SU-DHL-6 (cell line): ENCODE data around the gene IGF2BP2.

Experiments
- H2AFZ ChIP-seq: fragments of 200-600 bp; sonication (generic); 2 replicates; pipeline ENCODE4 v1.6.1; 2014; ENCODE audit warnings: low read depth, mild to moderate bottlenecking, moderate library complexity, mixed read lengths, antibody characterized with exemption, low read length; ENCODE audit not compliant: severe bottlenecking
- H3F3A ChIP-seq: fragments of 200-600 bp; shearing (Covaris generic); 2 replicates; pipeline ENCODE4 v1.6.0; 2016; ENCODE audit warnings: antibody characterized with exemption, mild to moderate bottlenecking; ENCODE audit not compliant: insufficient read depth
- H3K27ac ChIP-seq: fragments of 200-600 bp; sonication (generic); 2 replicates; pipeline ENCODE4 v1.5.1; 2016; ENCODE audit warnings: low read depth, mild to moderate bottlenecking, low read length, moderate library complexity, mixed read lengths
- H3K27me3 ChIP-seq: fragments of 200-600 bp; sonication (generic), shearing (Covaris generic); 2 replicates; pipeline ENCODE4 v1.6.0; 2014; ENCODE audit warnings: mild to moderate bottlenecking, low read length
- H3K36me3 ChIP-seq: fragments of 200-600 bp; sonication (generic); 2 replicates; pipeline ENCODE4 v1.6.1; 2014; ENCODE audit warnings: mild to moderate bottlenecking, low read length, mixed read lengths
- H3K4me2 ChIP-seq: fragments of 300-600, 200-600 bp; shearing (Covaris generic), sonication (generic); 2 replicates; pipeline ENCODE4 v1.6.0; 2014; ENCODE audit warnings: low read length, low read depth, mild to moderate bottlenecking; ENCODE audit not compliant: poor library complexity, severe bottlenecking
- H3K4me3 ChIP-seq: fragments of 200-600 bp; sonication (generic); 2 replicates; pipeline ENCODE4 v1.5.1; 2014; ENCODE audit warnings: antibody characterized with exemption, low read length, mild to moderate bottlenecking, mixed read lengths; ENCODE audit not compliant: insufficient read depth, poor library complexity, severe bottlenecking
- H3K79me2 ChIP-seq: fragments of 200-600 bp; sonication (generic); 2 replicates; pipeline ENCODE4 v1.6.1; 2014; ENCODE audit warnings: mild to moderate bottlenecking, low read length, moderate library complexity; ENCODE audit not compliant: insufficient read depth
- H3K9ac ChIP-seq: fragments of 200-600 bp; sonication (generic); 2 replicates; pipeline ENCODE4 v1.7.0; 2014; ENCODE audit warnings: mild to moderate bottlenecking, low read length
- H3K9me2 ChIP-seq: fragments of 200-600 bp; sonication (generic); replicated peaks from 2 replicates; pipeline ENCODE4 v1.6.1; 2014; ENCODE audit warnings: low read length; ENCODE audit not compliant: insufficient read depth
- H3K9me3 ChIP-seq: fragments of 200-600 bp; sonication (generic); 2 replicates; pipeline ENCODE4 v1.6.1; 2014; ENCODE audit warnings: low read length, mixed read lengths; ENCODE audit not compliant: insufficient read depth
- H4K20me1 ChIP-seq: fragments of 200-600 bp; sonication (generic); 2 replicates; pipeline ENCODE4 v1.6.1; 2014; ENCODE audit warnings: low read depth, mild to moderate bottlenecking, antibody characterized with exemption, low read length, moderate library complexity, mixed read lengths
- CTCF ChIP-seq: fragments of 200-600 bp; sonication (generic); IDR thresholded peaks from one replicate; pipeline ENCODE4 v1.5.1; 2017; ENCODE audit warnings: antibody characterized with exemption, mild to moderate bottlenecking, low read length, moderate library complexity; ENCODE audit not compliant: insufficient read depth, poor library complexity, severe bottlenecking
- EZH2phosphoT487 ChIP-seq: fragments of 200-600 bp; sonication (generic), shearing (Covaris generic); conservative IDR thresholded peaks from 2 replicates; pipeline ENCODE4 v1.6.1; 2018; ENCODE audit warnings: mild to moderate bottlenecking, antibody characterized with exemption, low read length, moderate library complexity, mixed read lengths

Gene IGF2BP2

DNA sequence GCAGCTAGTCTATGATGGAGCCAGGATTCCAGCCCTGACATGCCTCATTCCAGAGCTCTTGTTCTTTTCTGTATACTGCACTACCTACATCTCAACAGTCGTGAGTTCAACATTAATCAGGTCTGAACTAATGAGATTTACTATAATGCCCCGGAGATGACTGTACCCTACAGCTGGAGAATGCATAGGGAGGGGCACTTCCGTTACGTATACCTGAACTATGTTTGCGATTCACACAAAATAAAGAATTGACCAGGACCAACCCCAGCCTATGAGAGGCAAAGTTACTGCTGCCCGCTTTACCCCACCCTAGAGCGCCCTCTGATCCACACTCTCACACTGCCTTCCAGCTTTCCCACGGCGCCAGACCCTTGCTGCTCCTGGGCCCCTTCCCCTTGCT lies 97.0 kb downstream of the IGF2BP2 start:
- Histone ChIP-seq H2AFZ (no peak overlapping the region), H3K79me2 (no peaks in the 10 kb centered on the region), H3K36me3 (no peaks in the 10 kb centered on the region), H4K20me1 (no peaks in the 10 kb centered on the region), H3K9me3 (no peaks in the 10 kb centered on the region), H3K9me2 (no peaks in the 10 kb centered on the region), H3K9ac (no peak overlapping the region), H3K4me2 (no peak overlapping the region), H3F3A (no peaks in the 10 kb centered on the region), H3K27ac (no peak overlapping the region), H3K27me3 (no peaks in the 10 kb centered on the region), H3K4me3 (no peak overlapping the region)
- TF ChIP-seq EZH2phosphoT487: no peak

DNA sequence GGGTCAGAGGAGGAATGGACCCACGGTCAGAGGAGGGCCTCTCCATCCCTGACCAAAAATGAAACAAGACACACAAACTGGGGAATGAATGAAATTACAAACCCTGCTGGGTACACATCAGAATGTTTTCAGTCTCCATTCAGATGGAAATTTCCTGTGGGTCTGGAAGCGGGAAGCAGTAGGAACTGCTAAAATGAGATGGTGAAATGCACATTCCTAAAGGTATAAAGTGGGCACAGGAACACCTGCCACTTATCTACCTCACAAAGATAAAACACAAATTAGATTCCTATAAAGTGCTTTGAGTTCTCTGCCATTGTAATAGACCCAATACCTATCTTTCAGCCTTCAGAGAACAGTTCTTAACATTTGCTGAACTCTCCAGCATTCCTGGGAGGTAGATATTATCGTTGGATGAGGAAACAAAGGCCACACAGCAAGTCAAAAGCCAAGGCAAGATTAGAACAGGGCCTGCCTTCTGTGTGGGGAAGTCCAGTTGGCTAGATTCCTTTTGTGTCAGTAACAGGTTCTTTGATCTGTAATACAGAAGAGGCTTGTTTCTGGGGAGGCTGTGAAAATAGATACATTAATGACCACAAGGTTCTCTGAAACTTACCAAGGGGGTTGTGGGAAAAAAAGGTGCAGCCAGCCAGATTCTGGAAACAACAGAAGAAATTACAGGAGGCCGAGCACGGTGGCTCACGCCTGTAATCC lies 98.4 kb downstream of the IGF2BP2 start:
- Histone ChIP-seq H3K9me3 (no peaks in the 10 kb centered on the region), H3K4me2 (no peak overlapping the region), H3K79me2 (no peaks in the 10 kb centered on the region), H3K9ac (no peak overlapping the region), H3F3A (no peaks in the 10 kb centered on the region), H3K4me3 (no peak overlapping the region), H3K27me3 (no peaks in the 10 kb centered on the region), H3K9me2 (no peaks in the 10 kb centered on the region), H4K20me1 (no peaks in the 10 kb centered on the region), H2AFZ (no peak overlapping the region), H3K27ac (no peak overlapping the region), H3K36me3 (no peaks in the 10 kb centered on the region)
- no peak for TF ChIP-seq CTCF
- no peak for TF ChIP-seq EZH2phosphoT487

- TF ChIP-seq EZH2phosphoT487 (no peak), CTCF (no peak)
- H2AFZ ChIP-seq: no peak overlapping the region
- H3K27me3 ChIP-seq: no peaks in the 10 kb centered on the region
- no peak overlapping the region for H3K4me3 ChIP-seq
- H3K4me2 ChIP-seq: no peak overlapping the region
- no peaks in the 10 kb centered on the region for H3K9me2 ChIP-seq
- no peaks in the 10 kb centered on the region for H3F3A ChIP-seq
- H3K9ac ChIP-seq: no peak overlapping the region
- H3K79me2 ChIP-seq: no peaks in the 10 kb centered on the region
- H3K36me3 ChIP-seq: no peaks in the 10 kb centered on the region
- no peaks in the 10 kb centered on the region for H4K20me1 ChIP-seq
- H3K27ac ChIP-seq: no peak overlapping the region
- H3K9me3 ChIP-seq: no peaks in the 10 kb centered on the region
Measured at GRCh38 chr3:185724761-185725160, 100.1 kb downstream of the IGF2BP2 start.

- Histone ChIP-seq H3K36me3 (no peaks in the 10 kb centered on the region), H3K9me3 (no peaks in the 10 kb centered on the region), H2AFZ (no peak overlapping the region), H3K4me3 (no peak overlapping the region), H3K9me2 (no peaks in the 10 kb centered on the region), H3K9ac (no peak overlapping the region), H3F3A (no peaks in the 10 kb centered on the region), H3K27ac (no peak overlapping the region), H3K27me3 (no peaks in the 10 kb centered on the region), H4K20me1 (no peaks in the 10 kb centered on the region), H3K79me2 (no peaks in the 10 kb centered on the region), H3K4me2 (no peak overlapping the region)
- no peak for TF ChIP-seq CTCF
- no peak for TF ChIP-seq EZH2phosphoT487
Measured at GRCh38 chr3:185724251-185724650, 100.6 kb downstream of the IGF2BP2 start.
